HCT116 (cell line): ENCODE data around the gene WNT2. TPM values are rescaled to one million over a fixed set of nuclear protein-coding genes. Genes with fewer than 3 reads are reported as not detected.

Experiments
- ATAC-seq: fragments of 200-7000 bp; cut with Tn5 transposase; 2 replicates; pipeline ENCODE4 v1.9.1; 2020; ENCODE audit warnings: mild to moderate bottlenecking, moderate library complexity
- BruUV-seq: library from RNA; stranded (reverse); fragments of 400-500 nt; replicated peaks from 2 replicates; lab custom pipeline; 2021; lab: Mats Ljungman, UMichigan
- CTCF ChIA-PET: fragments of 300-600 bp; sonication (Branson Sonifier 250); formaldehyde crosslinking; loops from one replicate; lab custom pipeline; 2021; ENCODE audit warnings: antibody characterized with exemption; lab: Charles Lee
- POLR2A ChIA-PET: fragments of 300-600, 350-600 bp; sonication (Branson Sonifier 250); formaldehyde crosslinking; loops from one replicate; lab custom pipeline; 2021; ENCODE audit warnings: antibody characterized with exemption; lab: Charles Lee
- RAD21 ChIA-PET, 2 experiments: fragments of 300-600 bp; sonication (Branson Sonifier 250); formaldehyde crosslinking; loops; one replicate each; lab custom pipeline; 2023; ENCODE audit warnings: low total read pairs in 2 of 2; ENCODE audit not compliant: uncharacterized antibody in 2 of 2, unreplicated experiment in 2 of 2, low non-redundant PET in 1 of 2; lab: Charles Lee
- DNase-seq: peaks from one replicate; pipeline ENCODE4 v3.0.0-alpha.2; 2010; ENCODE audit warnings: low read depth, low spot score
- H2AFZ ChIP-seq: fragments of 200-600 bp; shearing (Covaris generic), sonication (generic); 2 replicates; pipeline ENCODE4 v1.6.1; 2017; ENCODE audit warnings: low read depth, mixed run types, mixed read lengths, antibody characterized with exemption, low read length; ENCODE audit not compliant: poor library complexity, severe bottlenecking
- H3K27ac ChIP-seq: 2 replicates; pipeline ENCODE4 v1.5.1; 2012; ENCODE audit warnings: low read depth, low read length
- H3K27me3 ChIP-seq: fragments of 200-600 bp; sonication (generic); 2 replicates; pipeline ENCODE4 v1.6.1; 2016; ENCODE audit warnings: mixed run types, low read length, mixed read lengths; ENCODE audit not compliant: insufficient read depth
- H3K36me3 ChIP-seq, 2 experiments: fragments of 200-500 bp in 1 of 2; fragments of 200-600 bp in 1 of 2; sonication (Bioruptor generic) in 1 of 2; sonication (generic) in 1 of 2; 2 replicates each; pipeline versions ENCODE4 v1.5.1 to v1.6.1; 2014 to 2016; ENCODE audit warnings: low read length in 2 of 2, inconsistent platforms in 1 of 2, mixed read lengths in 1 of 2, mixed run types in 1 of 2; ENCODE audit not compliant: insufficient read depth in 2 of 2, control insufficient read depth in 1 of 2
- H3K4me1 ChIP-seq, 2 experiments: fragments of 200-600 bp in 1 of 2; sonication (generic) in 1 of 2; 2 replicates each; pipeline versions ENCODE4 v1.5.1 to v1.6.1; 2012 to 2017; ENCODE audit warnings: low read length in 2 of 2, inconsistent platforms in 1 of 2, mild to moderate bottlenecking in 1 of 2, mixed read lengths in 1 of 2, mixed run types in 1 of 2, moderate library complexity in 1 of 2; ENCODE audit not compliant: insufficient read depth in 2 of 2, control insufficient read depth in 1 of 2
- H3K4me2 ChIP-seq: fragments of 200-600 bp; sonication (generic); 2 replicates; pipeline ENCODE4 v1.6.1; 2017; ENCODE audit warnings: mixed run types, low read length, mixed read lengths
- H3K4me3 ChIP-seq, 2 experiments: fragments of 200-600 bp in 1 of 2; sonication (generic) in 1 of 2; replicated peaks in 1 of 2; 2 replicates each; pipeline ENCODE4 v1.5.1; 2011 to 2016; ENCODE audit warnings: low read length in 2 of 2, control low read depth in 1 of 2, low read depth in 1 of 2, mild to moderate bottlenecking in 1 of 2, mixed read lengths in 1 of 2, mixed run types in 1 of 2
- H3K79me2 ChIP-seq: fragments of 200-600 bp; sonication (generic); 2 replicates; pipeline ENCODE4 v1.6.1; 2017; ENCODE audit warnings: mild to moderate bottlenecking, mixed run types, low read length, moderate library complexity, mixed read lengths; ENCODE audit not compliant: insufficient read depth
- H3K9ac ChIP-seq: fragments of 200-600 bp; sonication (generic); 2 replicates; pipeline ENCODE4 v1.6.1; 2016; ENCODE audit warnings: low read length, mixed read lengths
- H3K9me2 ChIP-seq: fragments of 200-600 bp; sonication (generic), shearing (Covaris generic); 2 replicates; pipeline ENCODE4 v1.6.1; 2017; ENCODE audit warnings: mixed run types, mild to moderate bottlenecking, moderate library complexity; ENCODE audit not compliant: insufficient read depth
- H3K9me3 ChIP-seq, 2 experiments: fragments of 200-500 bp in 1 of 2; fragments of 200-600 bp in 1 of 2; sonication (Bioruptor generic) in 1 of 2; sonication (generic) in 1 of 2; 2 replicates each; pipeline ENCODE4 v1.6.1; 2014 to 2017; ENCODE audit warnings: low read length in 2 of 2, mixed read lengths in 2 of 2, inconsistent platforms in 1 of 2, low read depth in 1 of 2, mild to moderate bottlenecking in 1 of 2, mixed run types in 1 of 2, moderate library complexity in 1 of 2; ENCODE audit not compliant: control insufficient read depth in 1 of 2, insufficient read depth in 1 of 2
- H4K20me1 ChIP-seq: fragments of 200-600 bp; sonication (generic), shearing (Covaris generic); 2 replicates; pipeline ENCODE4 v1.6.1; 2017; ENCODE audit warnings: mixed run types, mild to moderate bottlenecking, moderate library complexity; ENCODE audit not compliant: insufficient read depth
- ATF3 ChIP-seq: IDR thresholded peaks from 2 replicates; pipeline ENCODE4 v1.6.1; 2012
- EZH2 ChIP-seq: fragments of 200-600 bp; sonication (generic); IDR thresholded peaks from 2 replicates; pipeline ENCODE4 v1.6.1; 2017; ENCODE audit warnings: antibody characterized with exemption, mixed run types
- EZH2phosphoT487 ChIP-seq: fragments of 200-600 bp; IDR thresholded peaks from 2 replicates; pipeline ENCODE4 v1.6.1; 2018; ENCODE audit warnings: antibody characterized with exemption, borderline replicate concordance
- POLR2A ChIP-seq: IDR thresholded peaks from 2 replicates; pipeline ENCODE4 v1.7.0; 2011; ENCODE audit warnings: borderline replicate concordance; ENCODE audit not compliant: insufficient read depth, insufficient read length; ENCODE audit errors: extremely low read depth
- TCF7L2 ChIP-seq: IDR thresholded peaks from 2 replicates; pipeline ENCODE4 v1.7.0; 2011; ENCODE audit warnings: borderline replicate concordance, inconsistent platforms; ENCODE audit not compliant: insufficient read depth, insufficient read length; ENCODE audit errors: extremely low read depth
- YY1 ChIP-seq: IDR thresholded peaks from 2 replicates; pipeline ENCODE4 v1.6.1; 2011; ENCODE audit warnings: low read length, low read depth, moderate library complexity, mild to moderate bottlenecking; ENCODE audit not compliant: insufficient replicate concordance; ENCODE audit errors: extremely low read depth
- intact Hi-C: fragments of 100-400 bp; cut with micrococcal nuclease; formaldehyde crosslinking; loops from 2 replicates; pipeline ENCODE4 v1.10.0; 2022
- total RNA-seq: library from RNA; stranded (reverse); gene quantifications from one replicate; pipeline ENCODE4 v1.2.1, GENCODE V29; 2021; ENCODE audit not compliant: unreplicated experiment
- TF ChIP-seq, protein P1 (sequence below), 3 experiments: fragments of 200-600 bp in 1 of 3; sonication (generic) in 1 of 3; IDR thresholded peaks in 2 of 3; conservative IDR thresholded peaks in 1 of 3; 2 replicates each; pipeline ENCODE4 v1.5.1; 2012 to 2017; ENCODE audit warnings: low read depth in 2 of 3, low read length in 2 of 3, antibody characterized with exemption in 1 of 3, borderline replicate concordance in 1 of 3, control low read depth in 1 of 3, mild to moderate bottlenecking in 1 of 3, mixed read lengths in 1 of 3, mixed run types in 1 of 3, moderate library complexity in 1 of 3; ENCODE audit not compliant: insufficient read depth in 1 of 3
- TF ChIP-seq, protein P2 (sequence below): IDR thresholded peaks from 2 replicates; pipeline ENCODE4 v1.6.1; 2011; ENCODE audit warnings: mild to moderate bottlenecking, low read length, moderate library complexity; ENCODE audit not compliant: insufficient replicate concordance; ENCODE audit errors: extremely low read depth
- TF ChIP-seq, protein P3 (sequence below): IDR thresholded peaks from 2 replicates; pipeline ENCODE4 v1.6.1; 2012

Gene WNT2
- total RNA-seq, 1 experiment from 2014 or later: 0.12 TPM

GRCh38 chr7:117347962-117348672 is 25.3 kb upstream of the WNT2 start:
- BruUV-seq: no TSS peak
- intact Hi-C loops: no loop called here
- no peaks in the 10 kb centered on the region for H3K79me2 ChIP-seq
- H2AFZ ChIP-seq: no peak overlapping the region
- H3K9me2 ChIP-seq: no peaks in the 10 kb centered on the region
- no peak overlapping the region for H3K4me2 ChIP-seq
- H3K9me3 ChIP-seq: no peaks in the 10 kb centered on the region
- ChIA-PET CTCF (no interaction called here), POLR2A (no interaction called here), RAD21 (no interaction called here)
- no peak for TF ChIP-seq TCF7L2
- TF ChIP-seq EZH2phosphoT487: no peak
- TF ChIP-seq EZH2: no peak
- TF ChIP-seq YY1: no peak
- TF ChIP-seq, protein P1, sequence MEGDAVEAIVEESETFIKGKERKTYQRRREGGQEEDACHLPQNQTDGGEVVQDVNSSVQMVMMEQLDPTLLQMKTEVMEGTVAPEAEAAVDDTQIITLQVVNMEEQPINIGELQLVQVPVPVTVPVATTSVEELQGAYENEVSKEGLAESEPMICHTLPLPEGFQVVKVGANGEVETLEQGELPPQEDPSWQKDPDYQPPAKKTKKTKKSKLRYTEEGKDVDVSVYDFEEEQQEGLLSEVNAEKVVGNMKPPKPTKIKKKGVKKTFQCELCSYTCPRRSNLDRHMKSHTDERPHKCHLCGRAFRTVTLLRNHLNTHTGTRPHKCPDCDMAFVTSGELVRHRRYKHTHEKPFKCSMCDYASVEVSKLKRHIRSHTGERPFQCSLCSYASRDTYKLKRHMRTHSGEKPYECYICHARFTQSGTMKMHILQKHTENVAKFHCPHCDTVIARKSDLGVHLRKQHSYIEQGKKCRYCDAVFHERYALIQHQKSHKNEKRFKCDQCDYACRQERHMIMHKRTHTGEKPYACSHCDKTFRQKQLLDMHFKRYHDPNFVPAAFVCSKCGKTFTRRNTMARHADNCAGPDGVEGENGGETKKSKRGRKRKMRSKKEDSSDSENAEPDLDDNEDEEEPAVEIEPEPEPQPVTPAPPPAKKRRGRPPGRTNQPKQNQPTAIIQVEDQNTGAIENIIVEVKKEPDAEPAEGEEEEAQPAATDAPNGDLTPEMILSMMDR (IDR thresholded peaks at IDR 0.05 in 2 of 3, conservative IDR thresholded peaks at IDR 0.05 in 1 of 3; ENCODE audit: borderline replicate concordance in 1 of 3, insufficient read depth in 1 of 3, low read depth in 2 of 3, low read length in 2 of 3): no peak
- no peak for TF ChIP-seq ATF3
- TF ChIP-seq, protein P2, sequence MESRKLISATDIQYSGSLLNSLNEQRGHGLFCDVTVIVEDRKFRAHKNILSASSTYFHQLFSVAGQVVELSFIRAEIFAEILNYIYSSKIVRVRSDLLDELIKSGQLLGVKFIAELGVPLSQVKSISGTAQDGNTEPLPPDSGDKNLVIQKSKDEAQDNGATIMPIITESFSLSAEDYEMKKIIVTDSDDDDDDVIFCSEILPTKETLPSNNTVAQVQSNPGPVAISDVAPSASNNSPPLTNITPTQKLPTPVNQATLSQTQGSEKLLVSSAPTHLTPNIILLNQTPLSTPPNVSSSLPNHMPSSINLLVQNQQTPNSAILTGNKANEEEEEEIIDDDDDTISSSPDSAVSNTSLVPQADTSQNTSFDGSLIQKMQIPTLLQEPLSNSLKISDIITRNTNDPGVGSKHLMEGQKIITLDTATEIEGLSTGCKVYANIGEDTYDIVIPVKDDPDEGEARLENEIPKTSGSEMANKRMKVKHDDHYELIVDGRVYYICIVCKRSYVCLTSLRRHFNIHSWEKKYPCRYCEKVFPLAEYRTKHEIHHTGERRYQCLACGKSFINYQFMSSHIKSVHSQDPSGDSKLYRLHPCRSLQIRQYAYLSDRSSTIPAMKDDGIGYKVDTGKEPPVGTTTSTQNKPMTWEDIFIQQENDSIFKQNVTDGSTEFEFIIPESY: no peak
- TF ChIP-seq, protein P3, sequence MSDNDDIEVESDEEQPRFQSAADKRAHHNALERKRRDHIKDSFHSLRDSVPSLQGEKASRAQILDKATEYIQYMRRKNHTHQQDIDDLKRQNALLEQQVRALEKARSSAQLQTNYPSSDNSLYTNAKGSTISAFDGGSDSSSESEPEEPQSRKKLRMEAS: no peak
- TF ChIP-seq POLR2A: no peak
- DNase-seq (no peak), ATAC-seq (no peak)
- H3K27me3 ChIP-seq: no peaks in the 10 kb centered on the region
- H3K4me1 ChIP-seq: peaks cover 2 to 11% of the 10 kb centered on the region in 2 experiments; a peak in 2 of 4 replicates
- no peaks in the 10 kb centered on the region for H4K20me1 ChIP-seq
- H3K36me3 ChIP-seq: no peaks in the 10 kb centered on the region
- H3K27ac ChIP-seq: no peak overlapping the region
- H3K9ac ChIP-seq: no peak overlapping the region
- H3K4me3 ChIP-seq: no peak overlapping the region
